Natural killer cell treated with Interleukin-12 subunit alpha and Interleukin-12 subunit beta and Interleukin-15 and Interleukin-18, amount 100 ng/mL, for 72 hours (primary cell): ENCODE data around the gene PNP. TPM values are rescaled to one million over a fixed set of nuclear protein-coding genes. Genes with fewer than 3 reads are reported as not detected.
"Not testable (repeated sequence)": the region's sequence is repeated elsewhere in the genome, so short reads cannot be mapped to it uniquely, and the experiment has no call there.

Experiments
- ATAC-seq, 2 donors: fragments of 150-1000 bp; cut with Tn5 transposase in 1 of 2; sonication (Bioruptor Pico), chemical (Tn5 transposase) in 1 of 2; 2 replicates each; pipeline ENCODE4 v1.10.0; 2021
- DNase-seq: peaks from one replicate; pipeline ENCODE4 v3.0.0; 2022; ENCODE audit warnings: low spot score
- H3K27ac Mint-ChIP-seq, 2 donors: 1 replicate in 1 of 2; 2 replicates in 1 of 2; pipeline ENCODE4 v1.8.0; 2022; ENCODE audit warnings: mixed read lengths in 2 of 2, mild to moderate bottlenecking in 1 of 2, moderate library complexity in 1 of 2
- H3K27me3 Mint-ChIP-seq, 2 donors: 1 replicate in 1 of 2; 2 replicates in 1 of 2; pipeline ENCODE4 v1.8.0; 2022; ENCODE audit warnings: mixed read lengths in 2 of 2
- H3K36me3 Mint-ChIP-seq: one replicate; pipeline ENCODE4 v1.8.0; 2022; ENCODE audit warnings: mixed read lengths
- H3K4me1 Mint-ChIP-seq, 2 donors: 1 replicate in 1 of 2; 2 replicates in 1 of 2; pipeline ENCODE4 v1.8.0; 2022; ENCODE audit warnings: low read depth in 2 of 2, mixed read lengths in 2 of 2, mild to moderate bottlenecking in 1 of 2
- H3K4me3 Mint-ChIP-seq: one replicate; pipeline ENCODE4 v1.8.0; 2022; ENCODE audit warnings: mixed read lengths
- H3K9me3 Mint-ChIP-seq: 2 replicates; pipeline ENCODE4 v1.8.0; 2022; ENCODE audit warnings: mixed read lengths
- total RNA-seq, 2 donors: library from RNA; stranded (reverse); gene quantifications; one replicate each; pipeline ENCODE4 v1.2.3, GENCODE V29; 2022

The PNP gene
- total RNA-seq, 2 donors from 2014 or later: 124 to 199 TPM

DNA sequence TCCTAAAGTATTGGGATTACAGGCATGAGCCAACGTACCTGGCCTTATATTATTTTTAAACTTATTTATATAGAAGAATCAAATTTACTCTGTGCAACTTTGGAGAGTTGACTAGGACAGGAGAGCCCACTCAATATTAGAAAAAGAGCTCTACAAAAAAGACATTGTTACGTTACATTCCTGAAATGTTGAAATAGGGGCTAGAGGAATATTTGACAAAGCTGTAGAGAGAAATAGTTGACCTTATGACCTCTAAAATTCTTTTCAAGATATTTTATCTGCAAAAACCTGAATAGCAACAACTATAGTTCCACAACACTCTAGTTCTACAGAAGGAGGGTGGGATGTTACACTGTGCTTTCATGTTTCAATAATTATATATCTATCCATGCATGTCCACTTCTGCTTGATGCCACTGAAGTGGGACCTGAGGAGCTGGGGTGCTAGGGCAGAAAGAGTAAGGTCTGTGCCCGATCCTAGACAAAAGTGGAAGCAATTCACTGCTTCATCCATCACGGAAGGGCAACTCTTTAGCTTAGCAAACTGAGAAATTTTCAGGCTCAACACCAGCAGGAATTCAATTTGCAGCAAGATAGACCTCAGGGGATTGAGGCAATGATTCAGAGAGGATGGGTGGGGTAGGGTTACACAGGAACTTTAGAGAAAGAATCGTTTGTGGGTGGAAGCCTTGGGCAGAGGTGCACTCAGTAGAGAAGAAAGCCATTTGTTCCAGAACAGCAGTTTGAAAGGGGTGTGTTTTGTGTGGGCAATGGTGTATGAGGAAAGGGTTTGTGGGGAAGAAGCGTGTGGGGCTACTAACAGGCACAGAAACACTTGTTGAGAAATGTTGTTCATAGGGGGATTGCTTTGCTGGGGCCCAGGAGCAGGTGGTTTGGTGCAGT, 20.1 kb downstream of the PNP start:
- Mint-ChIP-seq H3K4me1 (peaks cover 37 to 44% of the 10 kb centered on the region in 2 donors), H3K36me3 (no peaks in the 10 kb centered on the region), H3K4me3 (peak overlapping the region; percentile 54), H3K27me3 (no peaks in the 10 kb centered on the region), H3K9me3 (no peaks in the 10 kb centered on the region), H3K27ac (peak overlapping the region; percentile 19 to 52)
- ATAC-seq (no peak), DNase-seq (no peak)

DNA sequence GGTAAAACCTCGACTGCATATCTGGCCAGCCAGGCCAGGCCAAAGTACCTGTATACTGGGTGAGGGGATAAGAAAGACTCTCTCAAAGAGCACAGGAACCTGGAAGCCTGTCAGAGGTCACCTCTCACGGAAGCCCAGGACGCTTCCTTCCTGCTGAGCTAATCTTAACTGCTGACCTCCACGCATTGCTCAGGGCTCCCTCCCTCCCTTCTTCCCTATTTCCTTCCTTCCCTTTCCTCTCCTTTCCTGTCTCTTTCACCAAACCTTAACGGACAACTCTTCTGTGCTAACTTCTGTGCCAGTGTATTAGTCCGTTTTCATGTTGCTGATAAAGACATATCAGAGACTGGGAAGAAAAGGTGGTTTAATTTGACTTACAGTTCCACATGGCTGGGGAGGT, 21.4 kb downstream of the PNP start:
- H3K4me1 Mint-ChIP-seq: peaks cover 38 to 45% of the 10 kb centered on the region in 2 donors

DNA sequence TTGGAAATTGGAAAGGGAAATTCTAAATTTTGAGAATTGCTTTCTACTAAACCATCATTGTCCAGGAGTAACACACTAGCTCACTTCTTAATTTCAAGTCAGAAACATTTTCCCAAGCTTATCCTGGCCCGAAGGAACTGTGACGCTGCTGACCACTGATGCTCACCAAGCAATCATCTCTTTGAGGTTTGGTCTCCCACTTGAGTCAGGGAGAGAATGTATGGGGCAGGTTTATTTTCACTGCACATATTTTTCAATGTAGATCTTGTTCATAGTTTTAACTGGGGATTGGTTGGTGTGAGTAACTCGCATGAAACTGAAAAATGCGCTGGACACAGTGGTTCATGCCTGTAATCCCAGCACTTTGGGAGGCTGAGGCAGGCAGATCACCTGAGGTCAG, 23.3 kb downstream of the PNP start:
- H3K4me3 Mint-ChIP-seq: no peak overlapping the region
- H3K9me3 Mint-ChIP-seq: no peaks in the 10 kb centered on the region

More for the DNA sequence above, 21.4 kb downstream of the PNP start:
- Mint-ChIP-seq H3K9me3 (no peaks in the 10 kb centered on the region), H3K4me3 (peak overlapping the region; percentile 12), H3K27me3 (no peaks in the 10 kb centered on the region), H3K27ac (peak overlapping the region; percentile 9 to 19), H3K36me3 (no peaks in the 10 kb centered on the region)
- DNase-seq: no peak
- ATAC-seq: no peak

DNA sequence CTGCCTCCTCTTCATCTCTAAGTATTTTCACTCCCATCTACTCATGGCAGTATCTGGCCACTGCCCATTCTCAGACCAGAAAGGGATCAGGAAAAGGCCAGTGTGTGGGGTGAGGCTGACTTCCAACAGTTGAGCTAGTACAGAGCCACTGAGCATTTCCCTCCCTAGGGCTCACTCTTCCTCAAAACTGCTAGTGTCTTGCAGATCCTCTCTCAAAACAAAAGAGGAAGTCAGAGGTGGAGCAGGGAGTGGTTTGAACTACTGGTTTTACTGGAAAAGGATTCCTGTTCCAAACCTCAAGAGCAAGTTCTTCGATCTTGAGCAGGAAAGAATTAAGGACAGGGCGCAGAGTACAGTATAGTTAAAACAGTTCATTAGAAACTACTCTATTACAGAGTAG, 24.4 kb downstream of the PNP start:
- ATAC-seq: no peak
- Mint-ChIP-seq H3K4me1 (peaks cover 29 to 40% of the 10 kb centered on the region in 2 donors), H3K27ac (no peak overlapping the region), H3K4me3 (no peak overlapping the region), H3K9me3 (no peaks in the 10 kb centered on the region), H3K27me3 (peaks cover 0 to 3% of the 10 kb centered on the region in 2 donors), H3K36me3 (no peaks in the 10 kb centered on the region)
- no peak for DNase-seq

More for the DNA sequence above, 23.3 kb downstream of the PNP start:
- H3K4me1 Mint-ChIP-seq: peaks cover 31 to 41% of the 10 kb centered on the region in 2 donors
- H3K27ac Mint-ChIP-seq: no peak overlapping the region
- H3K27me3 Mint-ChIP-seq: peaks cover 0 to 3% of the 10 kb centered on the region in 2 donors
- H3K36me3 Mint-ChIP-seq: no peaks in the 10 kb centered on the region
- no peak for DNase-seq
- no peak for ATAC-seq

DNA sequence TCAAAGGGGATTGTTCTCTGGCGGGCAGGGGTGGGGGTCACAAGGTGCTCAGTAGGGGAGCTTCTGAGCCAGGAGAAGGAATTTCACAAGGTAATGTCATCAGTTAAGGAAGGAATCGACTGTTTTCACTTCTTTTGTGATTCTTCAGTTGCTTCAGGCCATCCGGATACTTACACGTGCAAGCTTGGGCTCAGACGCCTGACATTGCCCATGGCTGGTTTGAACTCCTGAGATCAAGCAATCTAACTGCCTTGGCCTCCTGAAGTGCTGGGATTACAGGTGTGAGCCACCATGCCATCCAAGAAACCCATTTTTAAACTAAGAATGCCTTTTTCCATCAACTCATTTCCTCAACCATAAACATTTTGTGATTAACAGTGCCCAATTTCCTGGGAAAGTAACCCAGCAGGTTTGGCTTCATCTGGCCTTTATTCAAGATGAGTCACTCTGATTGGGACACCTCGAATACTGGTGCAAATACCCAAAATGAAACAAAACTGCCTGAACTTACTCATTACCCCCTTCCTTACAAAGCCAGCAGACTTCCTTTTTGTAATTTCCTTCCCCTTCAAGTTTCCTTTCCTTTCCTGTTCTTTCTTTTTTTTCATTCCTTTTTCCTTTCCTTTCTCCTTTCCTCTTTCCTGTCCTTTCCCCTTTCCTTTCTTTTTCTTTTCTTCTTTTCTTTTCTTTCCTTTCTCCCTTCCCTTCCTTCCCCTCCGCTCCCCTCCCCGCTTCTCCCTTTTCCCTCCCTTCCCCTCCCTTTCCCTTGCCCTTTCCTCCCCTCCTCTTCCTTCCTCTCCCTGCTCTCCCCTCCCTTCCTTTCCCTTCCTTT, 25.9 kb downstream of the PNP start:
- DNase-seq (no peak), ATAC-seq (no peak)
- peaks cover 0 to 3% of the 10 kb centered on the region in 2 donors for H3K27me3 Mint-ChIP-seq
- H3K9me3 Mint-ChIP-seq: no peaks in the 10 kb centered on the region
- peaks cover 21 to 34% of the 10 kb centered on the region in 2 donors for H3K4me1 Mint-ChIP-seq
- no peaks in the 10 kb centered on the region for H3K36me3 Mint-ChIP-seq
- no peak overlapping the region for H3K27ac Mint-ChIP-seq
- peak overlapping the region; percentile 1 for H3K4me3 Mint-ChIP-seq

DNA sequence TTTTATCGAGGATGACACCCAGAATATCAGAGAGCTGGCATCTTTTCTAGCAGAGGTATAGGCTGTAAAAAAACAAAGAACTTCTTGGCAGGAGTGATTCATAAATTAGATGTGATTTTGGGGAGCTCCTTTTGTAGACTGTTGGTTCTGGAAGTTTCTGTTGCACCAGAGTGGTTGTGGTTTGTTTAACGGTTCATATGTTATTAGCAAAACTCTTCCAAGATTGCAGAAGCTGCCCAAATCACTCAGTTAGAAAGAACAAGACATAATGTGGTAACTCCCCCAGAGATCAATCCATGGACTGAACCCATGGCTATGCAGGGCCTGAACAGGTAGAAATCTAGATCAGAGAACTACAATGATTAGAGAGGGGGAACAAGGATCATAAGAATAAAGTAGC, 29.4 kb downstream of the PNP start:
- no peak overlapping the region for H3K4me3 Mint-ChIP-seq
- peaks cover 0 to 5% of the 10 kb centered on the region in 2 donors for H3K27me3 Mint-ChIP-seq
- H3K9me3 Mint-ChIP-seq: no peaks in the 10 kb centered on the region
- peaks cover 10 to 20% of the 10 kb centered on the region in 2 donors for H3K4me1 Mint-ChIP-seq
- DNase-seq: no peak
- no peaks in the 10 kb centered on the region for H3K36me3 Mint-ChIP-seq
- H3K27ac Mint-ChIP-seq: no peak overlapping the region
- ATAC-seq: no peak

DNA sequence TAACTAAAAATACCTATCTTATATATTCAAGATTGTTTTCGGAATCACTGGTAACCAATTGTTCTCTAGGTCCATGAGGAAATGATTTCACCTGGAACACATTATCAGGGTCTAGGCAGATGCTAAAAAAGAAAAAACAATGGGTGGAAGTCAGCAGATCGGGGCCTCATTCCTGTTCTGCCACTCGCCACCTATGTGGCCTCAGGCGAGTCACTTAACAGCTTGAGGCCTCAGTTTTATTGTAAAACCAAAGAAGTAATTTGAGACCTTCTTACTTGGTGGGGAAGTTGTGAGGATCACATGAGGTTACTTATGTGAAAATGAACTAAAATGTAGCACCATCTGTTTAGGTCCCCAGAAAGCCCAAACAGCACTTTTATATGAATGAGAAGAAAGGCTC, 29.9 kb downstream of the PNP start:
- H3K27me3 Mint-ChIP-seq: peaks cover 0 to 10% of the 10 kb centered on the region in 2 donors
- no peak overlapping the region for H3K4me3 Mint-ChIP-seq
- H3K4me1 Mint-ChIP-seq: peaks cover 10 to 17% of the 10 kb centered on the region in 2 donors
- DNase-seq (no peak), ATAC-seq (no peak)
- no peaks in the 10 kb centered on the region for H3K9me3 Mint-ChIP-seq
- no peaks in the 10 kb centered on the region for H3K36me3 Mint-ChIP-seq
- H3K27ac Mint-ChIP-seq: no peak overlapping the region

DNA sequence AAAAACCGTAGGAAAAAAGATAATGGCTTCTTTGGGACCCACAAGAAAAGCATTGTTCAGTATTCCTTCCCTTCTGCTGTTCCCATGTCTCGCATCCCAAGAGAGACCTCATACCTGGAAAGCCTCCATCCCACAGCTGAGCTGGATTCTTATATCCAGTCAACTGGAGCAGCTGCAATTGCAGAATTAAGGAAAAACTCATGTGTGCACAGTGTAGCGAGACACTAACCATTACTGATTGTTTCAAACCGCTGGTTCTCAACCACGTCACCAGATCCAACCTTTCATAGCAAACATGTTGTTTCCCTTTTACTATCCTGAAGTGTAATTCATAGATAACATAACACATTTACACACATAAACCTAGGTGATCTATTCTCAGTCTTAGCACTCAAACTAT, 30.7 kb downstream of the PNP start:
- Mint-ChIP-seq H3K36me3 (no peaks in the 10 kb centered on the region), H3K27me3 (peaks cover 0 to 10% of the 10 kb centered on the region in 2 donors), H3K4me1 (peaks cover 10 to 17% of the 10 kb centered on the region in 2 donors), H3K4me3 (no peak overlapping the region), H3K27ac (no peak overlapping the region), H3K9me3 (no peaks in the 10 kb centered on the region)
- DNase-seq (no peak), ATAC-seq (no peak)

DNA sequence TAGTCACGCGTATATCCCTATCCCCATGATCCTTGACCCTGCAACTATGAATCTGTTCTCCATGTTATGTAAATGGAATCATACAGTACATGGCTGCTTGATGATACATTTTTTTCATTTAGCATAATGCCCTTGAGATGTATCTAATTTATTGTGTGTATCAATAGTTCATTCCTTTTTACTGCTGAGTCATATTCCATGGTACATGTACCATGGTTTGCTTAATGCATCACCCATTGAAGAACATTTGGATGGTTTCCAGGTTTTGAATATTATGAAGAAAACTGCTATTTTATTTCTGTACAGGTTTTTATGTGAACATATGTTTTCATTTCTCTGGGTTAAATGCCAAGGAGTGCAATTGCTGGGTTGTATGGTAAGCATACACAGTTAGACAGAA, 32.1 kb downstream of the PNP start:
- ATAC-seq (no peak), DNase-seq (no peak)
- Mint-ChIP-seq H3K4me3 (no peak overlapping the region), H3K36me3 (no peaks in the 10 kb centered on the region), H3K4me1 (peaks cover 0 to 4% of the 10 kb centered on the region in 2 donors), H3K27me3 (peaks cover 0 to 7% of the 10 kb centered on the region in 2 donors), H3K27ac (no peak overlapping the region), H3K9me3 (no peaks in the 10 kb centered on the region)

DNA sequence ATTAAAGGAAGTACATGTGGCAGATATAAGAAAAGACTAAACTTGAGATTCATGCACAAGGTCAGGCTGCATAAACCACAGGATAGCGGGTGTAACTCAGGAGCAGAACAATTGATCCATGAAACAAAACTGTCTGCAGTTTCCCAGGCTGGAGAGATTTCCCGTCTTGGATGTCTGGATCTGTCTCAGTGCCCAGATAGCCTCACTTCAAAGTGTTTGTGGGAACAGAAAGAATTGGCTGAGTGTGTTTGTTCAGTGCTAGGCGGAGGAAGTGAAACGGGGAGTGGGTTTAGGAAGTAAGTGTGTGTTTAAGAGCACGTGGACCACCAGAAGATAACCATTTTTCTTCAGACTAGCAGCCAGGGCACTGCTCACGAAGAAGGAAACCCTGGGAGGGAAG, 34.7 kb downstream of the PNP start:
- no peak overlapping the region for H3K4me3 Mint-ChIP-seq
- H3K27ac Mint-ChIP-seq: no peak overlapping the region
- DNase-seq (no peak), ATAC-seq (no peak)
- no peaks in the 10 kb centered on the region for H3K36me3 Mint-ChIP-seq
- peaks cover 0 to 7% of the 10 kb centered on the region in 2 donors for H3K27me3 Mint-ChIP-seq
- H3K9me3 Mint-ChIP-seq: no peaks in the 10 kb centered on the region
- no peaks in the 10 kb centered on the region for H3K4me1 Mint-ChIP-seq

DNA sequence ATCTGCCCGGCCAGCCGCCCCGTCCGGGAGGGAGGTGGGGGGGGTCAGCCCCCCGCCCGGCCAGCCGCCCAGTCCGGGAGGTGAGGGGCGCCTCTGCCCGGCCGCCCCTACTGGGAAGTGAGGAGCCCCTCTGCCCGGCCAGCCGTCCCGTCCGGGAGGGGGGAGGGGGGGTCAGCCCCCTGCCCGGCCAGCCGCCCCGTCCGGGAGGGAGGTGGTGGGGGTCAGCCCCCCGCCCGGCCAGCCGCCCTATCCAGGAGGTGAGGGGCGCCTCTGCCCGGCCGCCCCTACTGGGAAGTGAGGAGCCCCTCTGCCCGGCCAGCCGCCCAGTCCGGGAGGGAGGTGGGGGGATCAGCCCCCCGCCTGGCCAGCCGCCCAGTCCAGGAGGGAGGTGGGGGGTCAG, 37.1 kb downstream of the PNP start:
- H3K9me3 Mint-ChIP-seq, H3K4me1 Mint-ChIP-seq, ATAC-seq: not testable (repeated sequence)

DNA sequence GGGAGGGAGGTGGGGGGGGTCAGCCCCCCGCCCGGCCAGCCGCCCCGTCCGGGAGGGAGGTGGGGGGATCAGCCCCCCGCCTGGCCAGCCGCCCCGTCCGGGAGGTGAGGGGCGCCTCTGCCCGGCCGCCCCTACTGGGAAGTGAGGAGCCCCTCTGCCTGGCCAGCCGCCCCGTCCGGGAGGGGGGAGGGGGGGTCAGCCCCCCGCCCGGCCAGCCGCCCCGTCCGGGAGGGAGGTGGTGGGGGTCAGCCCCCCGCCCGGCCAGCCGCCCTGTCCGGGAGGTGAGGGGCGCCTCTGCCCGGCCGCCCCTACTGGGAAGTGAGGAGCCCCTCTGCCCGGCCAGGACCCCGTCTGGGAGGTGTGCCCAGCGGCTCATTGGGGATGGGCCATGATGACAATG, 37.5 kb downstream of the PNP start:
- not testable (repeated sequence) for H3K27ac Mint-ChIP-seq, DNase-seq, H3K36me3 Mint-ChIP-seq, H3K4me1 Mint-ChIP-seq, H3K27me3 Mint-ChIP-seq, H3K4me3 Mint-ChIP-seq, ATAC-seq, H3K9me3 Mint-ChIP-seq

More for the DNA sequence above, 37.1 kb downstream of the PNP start:
- H3K27ac Mint-ChIP-seq, H3K36me3 Mint-ChIP-seq, DNase-seq, H3K27me3 Mint-ChIP-seq, H3K4me3 Mint-ChIP-seq: not testable (repeated sequence)

DNA sequence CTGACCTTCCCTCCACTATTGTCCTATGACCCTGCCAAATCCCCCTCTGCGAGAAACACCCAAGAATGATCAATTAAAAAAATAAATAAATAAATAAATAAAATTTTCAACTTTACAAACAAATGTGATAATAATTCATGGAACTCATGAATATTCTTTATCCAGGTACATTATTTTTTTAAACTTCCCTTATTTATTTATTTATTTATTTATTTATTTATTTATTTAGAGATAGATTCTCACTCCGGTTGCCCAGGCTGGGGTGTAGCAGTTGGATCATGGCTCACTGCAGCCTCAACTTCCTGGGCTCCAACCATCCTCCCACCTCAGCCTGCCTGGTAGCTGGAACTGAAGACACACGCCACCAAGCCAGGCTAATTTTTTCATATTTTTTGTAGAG, 38.3 kb downstream of the PNP start:
- not testable (repeated sequence) for H3K27me3 Mint-ChIP-seq, H3K4me3 Mint-ChIP-seq, H3K9me3 Mint-ChIP-seq, H3K27ac Mint-ChIP-seq, ATAC-seq, H3K36me3 Mint-ChIP-seq, H3K4me1 Mint-ChIP-seq, DNase-seq

DNA sequence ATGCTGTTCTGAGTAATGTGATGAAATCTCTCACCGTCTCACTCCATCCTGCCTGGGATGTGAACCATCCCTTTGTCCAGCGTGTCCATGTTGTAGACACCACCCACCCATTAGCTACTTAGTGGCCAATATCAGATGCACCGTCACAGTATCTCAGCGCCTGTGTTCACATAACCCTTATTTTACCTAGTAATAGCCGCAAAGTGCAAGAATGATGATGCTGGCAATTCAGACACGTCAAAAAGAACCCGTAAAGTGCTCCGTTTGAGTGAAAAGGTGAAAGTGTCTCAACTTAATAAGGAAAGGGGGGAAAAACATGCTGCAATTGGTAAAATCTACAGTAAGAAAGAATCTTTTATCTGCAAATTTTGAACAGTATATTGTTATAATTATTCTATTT, 39.2 kb downstream of the PNP start:
- Mint-ChIP-seq H3K9me3 (no peaks in the 10 kb centered on the region), H3K27me3 (peaks cover 0 to 11% of the 10 kb centered on the region in 2 donors), H3K36me3 (no peaks in the 10 kb centered on the region), H3K4me1 (no peaks in the 10 kb centered on the region), H3K27ac (no peak overlapping the region), H3K4me3 (no peak overlapping the region)
- ATAC-seq: no peak
- DNase-seq: no peak
